GM12878 (cell line): Measurements from ENCODE around the gene C14orf119. TPM values are rescaled to one million over a fixed set of nuclear protein-coding genes. Genes with fewer than 3 reads are reported as not detected.

ENCODE experiments used
- ATAC-seq: fragments of 200-7000 bp; cut with Tn5 transposase; 3 replicates; pipeline ENCODE4 v1.9.1; 2020; ENCODE audit warnings: mild to moderate bottlenecking, moderate library complexity
- BruUV-seq: library from RNA; stranded (reverse); fragments of 400-500 nt; replicated peaks from 2 replicates; lab custom pipeline; 2021; lab: Mats Ljungman, UMichigan
- CTCF ChIA-PET: fragments of 300-600 bp; sonication (Branson Sonifier 250); formaldehyde crosslinking; extraction: SDS; loops from one replicate; lab custom pipeline; 2021; ENCODE audit warnings: inconsistent platforms; lab: Yijun Ruan, JAX
- POLR2A ChIA-PET: fragments of 350-600 bp; formaldehyde crosslinking; extraction: SDS; loops from one replicate; lab custom pipeline; 2021; ENCODE audit warnings: inconsistent platforms; lab: Charles Lee
- RAD21 ChIA-PET: fragments of 300-600 bp; sonication (Branson Sonifier 250); formaldehyde crosslinking; loops from one replicate; lab custom pipeline; 2023; ENCODE audit warnings: antibody characterized with exemption; ENCODE audit not compliant: unreplicated experiment; lab: Charles Lee
- SMC1A ChIA-PET: fragments of 300-600 bp; sonication (Branson Sonifier 250); formaldehyde crosslinking; loops from one replicate; lab custom pipeline; 2023; ENCODE audit not compliant: unreplicated experiment, uncharacterized antibody; lab: Charles Lee
- DNase-seq: peaks from one replicate; pipeline ENCODE4 v3.0.0-alpha.2; 2011; ENCODE audit warnings: low read depth, low spot score
- FAIRE-seq: peaks from 3 replicates; lab custom pipeline; 2011; peaks lifted over from hg19 to GRCh38; lab: Jason Lieb, UNC
- H2AFZ ChIP-seq: 2 replicates; pipeline ENCODE4 v1.6.0; 2011; ENCODE audit warnings: low read depth, low read length, control low read depth; ENCODE audit not compliant: control insufficient read depth
- H3K27ac ChIP-seq: 2 replicates; pipeline ENCODE4 v1.5.1; 2011; ENCODE audit warnings: control low read depth; ENCODE audit not compliant: control insufficient read depth, insufficient read depth
- H3K27me3 ChIP-seq, 2 experiments: replicated peaks in 1 of 2; 2 replicates each; pipeline versions ENCODE4 v1.6.0 to v1.6.1; 2011; ENCODE audit warnings: low read length in 1 of 2; ENCODE audit not compliant: control insufficient read depth in 2 of 2, insufficient read depth in 2 of 2
- H3K36me3 ChIP-seq, 2 experiments: 2 replicates each; pipeline ENCODE4 v1.5.1; 2011; ENCODE audit warnings: low read length in 1 of 2; ENCODE audit not compliant: control insufficient read depth in 2 of 2, insufficient read depth in 2 of 2
- H3K4me1 ChIP-seq: 2 replicates; pipeline ENCODE4 v1.6.1; 2011; ENCODE audit warnings: mild to moderate bottlenecking, low read length, moderate library complexity, mixed read lengths; ENCODE audit not compliant: control insufficient read depth, insufficient read depth
- H3K4me2 ChIP-seq: 2 replicates; pipeline ENCODE4 v1.6.0; 2011; ENCODE audit warnings: control low read depth; ENCODE audit not compliant: control insufficient read depth, insufficient read depth
- H3K4me3 ChIP-seq: fragments of 200-600 bp; sonication (generic); 2 replicates; pipeline ENCODE4 v1.5.1; 2016
- H3K79me2 ChIP-seq: 2 replicates; pipeline ENCODE4 v1.6.0; 2011; ENCODE audit warnings: low read length; ENCODE audit not compliant: control insufficient read depth, insufficient read depth
- H3K9ac ChIP-seq: 2 replicates; pipeline ENCODE4 v1.8.0; 2011; ENCODE audit warnings: low read length, control low read depth, mixed read lengths; ENCODE audit not compliant: control insufficient read depth, insufficient read depth
- H3K9me3 ChIP-seq: replicated peaks from 3 replicates; pipeline ENCODE4 v1.5.1; 2011; ENCODE audit warnings: mild to moderate bottlenecking, low read length; ENCODE audit not compliant: control insufficient read depth, insufficient read depth
- H4K20me1 ChIP-seq: 2 replicates; pipeline ENCODE4 v1.6.0; 2011; ENCODE audit not compliant: control insufficient read depth, insufficient read depth
- BCL11A ChIP-seq: IDR thresholded peaks from 2 replicates; pipeline ENCODE4 v1.6.1; 2011; ENCODE audit warnings: low read depth, low read length
- CBFB ChIP-seq: IDR thresholded peaks from 2 replicates; pipeline ENCODE4 v1.6.1; 2016; ENCODE audit warnings: antibody characterized with exemption, low read depth
- CEBPB ChIP-seq, 2 experiments: fragments of 150-350 bp in 1 of 2; IDR thresholded peaks; 2 replicates each; pipeline ENCODE4 v1.6.1; 2012 to 2014; ENCODE audit warnings: low read depth in 2 of 2, low read length in 2 of 2, borderline replicate concordance in 1 of 2, inconsistent platforms in 1 of 2
- EP300 ChIP-seq, 2 experiments: fragments of 150-350 bp in 1 of 2; IDR thresholded peaks; 2 replicates each; pipeline ENCODE4 v1.6.1; 2011 to 2012; ENCODE audit warnings: low read depth in 2 of 2, low read length in 2 of 2, borderline replicate concordance in 1 of 2, improper control_type of control experiment in 1 of 2, inconsistent platforms in 1 of 2; ENCODE audit not compliant: control insufficient read depth in 1 of 2
- HDAC6 ChIP-seq: fragments of 200-600 bp; sonication (generic); IDR thresholded peaks from one replicate; pipeline ENCODE4 v1.8.0; 2017; ENCODE audit warnings: antibody characterized with exemption; ENCODE audit not compliant: unreplicated experiment
- HSF1 ChIP-seq: fragments of 150-350 bp; IDR thresholded peaks from 2 replicates; pipeline ENCODE4 v1.6.1; 2014; ENCODE audit warnings: mild to moderate bottlenecking, low read depth, low read length
- MYC ChIP-seq: IDR thresholded peaks from 2 replicates; pipeline ENCODE4 v1.6.1; 2011; ENCODE audit warnings: mild to moderate bottlenecking, low read length, moderate library complexity, inconsistent platforms; ENCODE audit not compliant: insufficient read depth, insufficient replicate concordance, insufficient read length, severe bottlenecking
- NBN ChIP-seq: fragments of 450-650 bp; IDR thresholded peaks from 2 replicates; pipeline ENCODE4 v1.6.1; 2016
- NRF1 ChIP-seq: conservative IDR thresholded peaks from 2 replicates; pipeline ENCODE4 v1.6.1; 2011; ENCODE audit warnings: mild to moderate bottlenecking, low read depth, low read length, improper control_type of control experiment
- PBX3 ChIP-seq: IDR thresholded peaks from 2 replicates; pipeline ENCODE4 v1.6.1; 2011; ENCODE audit warnings: mild to moderate bottlenecking, low read depth, low read length, moderate library complexity; ENCODE audit not compliant: insufficient replicate concordance
- RCOR1 ChIP-seq: conservative IDR thresholded peaks from 2 replicates; pipeline ENCODE4 v1.6.1; 2012; ENCODE audit warnings: low read depth, low read length, improper control_type of control experiment
- RELA ChIP-seq: fragments of 450-650 bp; IDR thresholded peaks from 2 replicates; pipeline ENCODE4 v1.8.0; 2014; ENCODE audit warnings: borderline replicate concordance; ENCODE audit not compliant: partially characterized antibody
- SREBF1 ChIP-seq: IDR thresholded peaks from 2 replicates; pipeline ENCODE4 v1.6.1; 2012; ENCODE audit warnings: mild to moderate bottlenecking, low read length
- YY1 ChIP-seq: IDR thresholded peaks from 2 replicates; pipeline ENCODE4 v1.6.1; 2011; ENCODE audit warnings: low read depth, mild to moderate bottlenecking, low read length
- WGBS: methylation state at CpG from one replicate; pipeline ENCODE4 v1.1.6; 2016; ENCODE audit warnings: low lambda C conversion rate; ENCODE audit not compliant: insufficient replicate concordance, insufficient coverage; ENCODE audit errors: missing lambda C conversion rate; 5-methylcytosine and 5-hydroxymethylcytosine counted together
- in situ Hi-C: fragments of 300-500 bp; cut with MboI; formaldehyde crosslinking; loops from 9 replicates; pipeline ENCODE4 v1.14.3; 2018; ENCODE audit warnings: mixed read lengths
- intact Hi-C: fragments of 100-400 bp; cut with micrococcal nuclease; formaldehyde crosslinking; loops from one replicate; pipeline ENCODE4 v1.14.2; 2022; ENCODE audit not compliant: unreplicated experiment
- polyA plus RNA-seq, 11 experiments: library from polyadenylated mRNA; depleted of rRNA in 4 of 11; unstranded in 6 of 11; stranded (reverse) in 5 of 11; fragments of >200 nt; fragmentation: Nextera tagmentation in 4 of 11; fragmentation: Illumina TruSeq in 1 of 11; extraction: Ambion mirVana in 4 of 11; extraction: Trizol in 1 of 11; gene quantifications; 1 replicate in 1 of 11; 2 replicates in 10 of 11; pipeline versions ENCODE4 v1.2.1 to v1.2.3, GENCODE V29; 2011 to 2016; ENCODE audit warnings: inconsistent platforms in 2 of 11, missing spikeins in 2 of 11, low read depth in 1 of 11
- total RNA-seq, 4 experiments: library from RNA; depleted of rRNA in 3 of 4; stranded (reverse); fragments of >200 nt in 3 of 4; fragmentation: Illumina TruSeq in 1 of 4; extraction: Trizol in 1 of 4; gene quantifications; 2 replicates each; pipeline versions ENCODE4 v1.2.1 to v1.2.3, GENCODE V29; 2013 to 2021
- TF ChIP-seq, protein P1 (sequence below): IDR thresholded peaks from 2 replicates; pipeline ENCODE4 v1.6.1; 2011; ENCODE audit warnings: low read depth, low read length, improper control_type of control experiment, borderline replicate concordance
- TF ChIP-seq, protein P2 (sequence below): fragments of 450-650 bp; IDR thresholded peaks from 2 replicates; pipeline ENCODE4 v1.6.1; 2017; ENCODE audit warnings: mild to moderate bottlenecking, moderate library complexity

The C14orf119 gene
- total and polyA plus RNA-seq, 10 of the 15 experiments (the other 5 are each of a cell fraction or from before 2014, with no cell fraction given), result 32.3 to 228 (median 57.6) TPM

- no peak for DNase-seq
- ATAC-seq, result no peak
- no peak for FAIRE-seq
- Histone ChIP-seq H2AFZ (no peak overlapping the region), H3K9me3 (no peaks in the 10 kb centered on the region), H3K4me1 (no peaks in the 10 kb centered on the region), H3K79me2 (peaks cover 2% of the 10 kb centered on the region; the same call in 1 of the 2 replicates), H3K27me3 (no peaks in the 10 kb centered on the region), H3K4me3 (no peak overlapping the region), H3K9ac (no peak overlapping the region), H4K20me1 (no peaks in the 10 kb centered on the region), H3K4me2 (no peak overlapping the region), H3K27ac (no peak overlapping the region), H3K36me3 (peaks cover 5 to 36% of the 10 kb centered on the region in 2 experiments)
- ChIA-PET RAD21 (no interaction called here), SMC1A (interaction anchor here (1.2 kb wide), 1 partner anchor 8 kb away, joined by 3 read pairs; the partner anchor contains the start of genes ACIN1 and C14orf119), CTCF (interaction anchor here (1.7 to 3.1 kb wide), 3 partner anchors 8 to 18 kb away, joined by 6 to 16 read pairs (median 15); partner anchors contain the start of gene ACIN1), POLR2A (interaction anchor here (1.3 kb wide), 1 partner anchor 8 kb away, joined by 6 read pairs; the partner anchor contains the start of genes ACIN1 and C14orf119)
- intact Hi-C loops, result no loop called here
- in situ Hi-C loops, result no loop called here
- WGBS, result 100% methylated on average over 1 of the region's 1 CpG
- no TSS peak for BruUV-seq
- TF ChIP-seq EP300 (IDR thresholded peaks at IDR 0.05; ENCODE audit: borderline replicate concordance in 1 of 2, control insufficient read depth in 1 of 2, low read depth in 2 of 2, low read length in 2 of 2), result no peak
- TF ChIP-seq, protein P1, sequence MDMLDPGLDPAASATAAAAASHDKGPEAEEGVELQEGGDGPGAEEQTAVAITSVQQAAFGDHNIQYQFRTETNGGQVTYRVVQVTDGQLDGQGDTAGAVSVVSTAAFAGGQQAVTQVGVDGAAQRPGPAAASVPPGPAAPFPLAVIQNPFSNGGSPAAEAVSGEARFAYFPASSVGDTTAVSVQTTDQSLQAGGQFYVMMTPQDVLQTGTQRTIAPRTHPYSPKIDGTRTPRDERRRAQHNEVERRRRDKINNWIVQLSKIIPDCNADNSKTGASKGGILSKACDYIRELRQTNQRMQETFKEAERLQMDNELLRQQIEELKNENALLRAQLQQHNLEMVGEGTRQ, result no peak
- TF ChIP-seq RCOR1, result no peak
- TF ChIP-seq CEBPB (IDR thresholded peaks at IDR 0.05; ENCODE audit: borderline replicate concordance in 1 of 2, low read depth in 2 of 2, low read length in 2 of 2), result no peak
- TF ChIP-seq YY1, result no peak
- TF ChIP-seq BCL11A, result no peak
- TF ChIP-seq NRF1, result no peak
- TF ChIP-seq RELA, result no peak
- no peak for TF ChIP-seq HSF1
- no peak for TF ChIP-seq PBX3
- TF ChIP-seq SREBF1, result no peak
- TF ChIP-seq NBN, result no peak
- TF ChIP-seq MYC, result no peak
- TF ChIP-seq, protein P2, sequence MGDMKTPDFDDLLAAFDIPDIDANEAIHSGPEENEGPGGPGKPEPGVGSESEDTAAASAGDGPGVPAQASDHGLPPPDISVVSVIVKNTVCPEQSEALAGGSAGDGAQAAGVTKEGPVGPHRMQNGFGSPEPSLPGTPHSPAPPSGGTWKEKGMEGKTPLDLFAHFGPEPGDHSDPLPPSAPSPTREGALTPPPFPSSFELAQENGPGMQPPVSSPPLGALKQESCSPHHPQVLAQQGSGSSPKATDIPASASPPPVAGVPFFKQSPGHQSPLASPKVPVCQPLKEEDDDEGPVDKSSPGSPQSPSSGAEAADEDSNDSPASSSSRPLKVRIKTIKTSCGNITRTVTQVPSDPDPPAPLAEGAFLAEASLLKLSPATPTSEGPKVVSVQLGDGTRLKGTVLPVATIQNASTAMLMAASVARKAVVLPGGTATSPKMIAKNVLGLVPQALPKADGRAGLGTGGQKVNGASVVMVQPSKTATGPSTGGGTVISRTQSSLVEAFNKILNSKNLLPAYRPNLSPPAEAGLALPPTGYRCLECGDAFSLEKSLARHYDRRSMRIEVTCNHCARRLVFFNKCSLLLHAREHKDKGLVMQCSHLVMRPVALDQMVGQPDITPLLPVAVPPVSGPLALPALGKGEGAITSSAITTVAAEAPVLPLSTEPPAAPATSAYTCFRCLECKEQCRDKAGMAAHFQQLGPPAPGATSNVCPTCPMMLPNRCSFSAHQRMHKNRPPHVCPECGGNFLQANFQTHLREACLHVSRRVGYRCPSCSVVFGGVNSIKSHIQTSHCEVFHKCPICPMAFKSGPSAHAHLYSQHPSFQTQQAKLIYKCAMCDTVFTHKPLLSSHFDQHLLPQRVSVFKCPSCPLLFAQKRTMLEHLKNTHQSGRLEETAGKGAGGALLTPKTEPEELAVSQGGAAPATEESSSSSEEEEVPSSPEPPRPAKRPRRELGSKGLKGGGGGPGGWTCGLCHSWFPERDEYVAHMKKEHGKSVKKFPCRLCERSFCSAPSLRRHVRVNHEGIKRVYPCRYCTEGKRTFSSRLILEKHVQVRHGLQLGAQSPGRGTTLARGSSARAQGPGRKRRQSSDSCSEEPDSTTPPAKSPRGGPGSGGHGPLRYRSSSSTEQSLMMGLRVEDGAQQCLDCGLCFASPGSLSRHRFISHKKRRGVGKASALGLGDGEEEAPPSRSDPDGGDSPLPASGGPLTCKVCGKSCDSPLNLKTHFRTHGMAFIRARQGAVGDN, result no peak
- no peak for TF ChIP-seq CBFB
- TF ChIP-seq HDAC6, result no peak
Measured at GRCh38 chr14:23086565-23086964, 8.7 kb upstream of the C14orf119 start.
